Osteocyte (in vitro differentiated cells): Measurements from ENCODE around the gene SUMF1. TPM values are rescaled to one million over a fixed set of nuclear protein-coding genes. Genes with fewer than 3 reads are reported as not detected.
A peak's percentile ranks its signal among the peaks of the same experiment; 100 is the strongest.

Experiments used
- DNase-seq: peaks from one replicate; pipeline ENCODE4 v3.0.0; 2021; ENCODE audit warnings: mixed read lengths; ENCODE audit not compliant: unreplicated experiment; ENCODE audit errors: extremely low spot score
- H3K27ac Mint-ChIP-seq: one replicate; pipeline ENCODE4 v1.8.0; 2021; ENCODE audit warnings: mild to moderate bottlenecking, mixed read lengths; ENCODE audit not compliant: unreplicated experiment
- H3K27me3 Mint-ChIP-seq: one replicate; pipeline ENCODE4 v1.8.0; 2021; ENCODE audit warnings: mixed read lengths; ENCODE audit not compliant: unreplicated experiment
- H3K36me3 Mint-ChIP-seq: one replicate; pipeline ENCODE4 v1.8.0; 2021; ENCODE audit warnings: mixed read lengths; ENCODE audit not compliant: unreplicated experiment
- H3K4me1 Mint-ChIP-seq: one replicate; pipeline ENCODE4 v1.8.0; 2021; ENCODE audit warnings: mixed read lengths; ENCODE audit not compliant: unreplicated experiment
- H3K4me3 Mint-ChIP-seq: one replicate; pipeline ENCODE4 v1.8.0; 2021; ENCODE audit warnings: mild to moderate bottlenecking, moderate library complexity, mixed read lengths; ENCODE audit not compliant: unreplicated experiment
- H3K9me3 Mint-ChIP-seq: one replicate; pipeline ENCODE4 v1.8.0; 2021; ENCODE audit warnings: mixed read lengths; ENCODE audit not compliant: unreplicated experiment
- CTCF ChIP-seq: fragments of 200-600 bp; sonication (generic); IDR thresholded peaks from 2 replicates; pipeline ENCODE4 v1.5.0; 2021; ENCODE audit warnings: antibody characterized with exemption, mild to moderate bottlenecking, moderate library complexity
- total RNA-seq: library from RNA; stranded (reverse); gene quantifications from 2 replicates; pipeline ENCODE4 v1.2.1, GENCODE V29; 2021

SUMF1 gene
- total RNA-seq, 1 donor from 2014 or later, result 44.1 TPM

- Mint-ChIP-seq H3K27me3 (peaks cover 6% of the 10 kb centered on the region), H3K36me3 (peaks cover 5% of the 10 kb centered on the region), H3K9me3 (no peaks in the 10 kb centered on the region), H3K27ac (no peak overlapping the region), H3K4me3 (no peak overlapping the region), H3K4me1 (peaks cover 10% of the 10 kb centered on the region)
- TF ChIP-seq CTCF, result no peak
- DNase-seq, result no peak
Measured at GRCh38 chr3:4343258-4343657, 123.8 kb downstream of the SUMF1 start.

GRCh38 chr3:4341336-4341675 lies 125.8 kb downstream of the SUMF1 start:
- Mint-ChIP-seq H3K4me3 (no peak overlapping the region), H3K36me3 (peaks cover 5% of the 10 kb centered on the region)

GRCh38 chr3:4340411-4341335 lies 126.4 kb downstream of the SUMF1 start:
- H3K36me3 Mint-ChIP-seq, result peaks cover 5% of the 10 kb centered on the region
- no peak for DNase-seq
- peaks cover 31% of the 10 kb centered on the region for H3K4me1 Mint-ChIP-seq
- no peaks in the 10 kb centered on the region for H3K27me3 Mint-ChIP-seq
- no peaks in the 10 kb centered on the region for H3K9me3 Mint-ChIP-seq
- TF ChIP-seq CTCF, result no peak
- no peak overlapping the region for H3K4me3 Mint-ChIP-seq
- peak overlapping the region; percentile 67 for H3K27ac Mint-ChIP-seq

More at GRCh38 chr3:4341336-4341675, 125.8 kb downstream of the SUMF1 start:
- peaks cover 3% of the 10 kb centered on the region for H3K27me3 Mint-ChIP-seq
- TF ChIP-seq CTCF, result no peak
- H3K9me3 Mint-ChIP-seq, result no peaks in the 10 kb centered on the region
- no peak for DNase-seq
- H3K4me1 Mint-ChIP-seq, result peaks cover 26% of the 10 kb centered on the region
- no peak overlapping the region for H3K27ac Mint-ChIP-seq

DNA sequence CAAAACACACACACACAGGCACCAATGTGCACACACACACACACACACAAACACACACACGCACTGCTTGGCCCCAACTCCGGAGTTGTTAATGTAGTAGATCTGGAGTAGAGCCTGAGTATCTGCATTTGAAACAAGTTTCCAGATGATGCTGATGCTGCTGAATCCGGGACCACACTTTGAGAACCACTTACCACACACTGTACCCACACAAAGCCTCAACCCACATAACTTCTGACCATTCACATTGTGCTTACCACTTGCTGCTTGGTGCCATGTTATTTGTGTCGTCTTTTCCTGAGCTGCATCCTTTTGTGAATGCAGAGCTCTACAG lies 127.0 kb downstream of the SUMF1 start:
- H3K27me3 Mint-ChIP-seq, result no peaks in the 10 kb centered on the region
- H3K9me3 Mint-ChIP-seq, result no peaks in the 10 kb centered on the region
- no peak overlapping the region for H3K27ac Mint-ChIP-seq
- TF ChIP-seq CTCF, result no peak
- H3K4me1 Mint-ChIP-seq, result peaks cover 31% of the 10 kb centered on the region
- peaks cover 5% of the 10 kb centered on the region for H3K36me3 Mint-ChIP-seq
- no peak overlapping the region for H3K4me3 Mint-ChIP-seq
- no peak for DNase-seq

DNA sequence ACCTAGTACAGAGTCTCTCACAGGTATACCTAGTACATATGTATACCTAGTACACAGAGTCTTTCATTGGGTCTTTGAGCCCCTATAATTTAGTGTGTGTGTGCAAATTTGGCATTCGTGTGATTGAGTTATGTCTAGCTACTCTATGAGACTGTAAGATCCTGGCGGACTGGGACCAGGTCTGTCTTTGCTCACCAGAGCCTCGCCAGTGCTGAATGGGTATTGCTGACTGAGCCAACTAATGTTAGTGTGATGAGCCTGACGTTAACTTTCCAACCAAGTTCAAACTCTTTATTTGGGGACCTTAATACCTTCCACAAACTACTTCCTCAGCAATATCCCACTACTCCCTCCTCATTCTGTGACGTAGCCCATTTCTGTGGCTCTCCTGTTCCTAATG lies 128.3 kb downstream of the SUMF1 start:
- H3K4me3 Mint-ChIP-seq, result no peak overlapping the region
- DNase-seq, result no peak
- no peak for TF ChIP-seq CTCF
- H3K9me3 Mint-ChIP-seq, result no peaks in the 10 kb centered on the region
- H3K27me3 Mint-ChIP-seq, result no peaks in the 10 kb centered on the region
- H3K4me1 Mint-ChIP-seq, result peaks cover 31% of the 10 kb centered on the region
- no peak overlapping the region for H3K27ac Mint-ChIP-seq
- H3K36me3 Mint-ChIP-seq, result peaks cover 5% of the 10 kb centered on the region
